Measurements from ENCODE around the gene SH3RF2. TPM values are rescaled to one million over a fixed set of nuclear protein-coding genes. Genes with fewer than 3 reads are reported as not detected.

Gene SH3RF2
- total RNA-seq, 2 experiments from 2014 or later: 0.38 to 0.48 TPM

GRCh38 chr5:146013761-146014160 lies 77.4 kb downstream of the SH3RF2 start:
- Mint-ChIP-seq H3K27ac (no peak overlapping the region), H3K4me3 (no peak overlapping the region), H3K9me3 (no peaks in the 10 kb centered on the region), H3K36me3 (ENCODE audit: low read depth) (no peaks in the 10 kb centered on the region), H3K4me1 (peaks cover 11% of the 10 kb centered on the region), H3K27me3 (peaks cover 8% of the 10 kb centered on the region)
- POLR2A ChIA-PET: no interaction called here
- CTCF ChIA-PET: no interaction called here
- DNase-seq: no peak

- ChIA-PET POLR2A (no interaction called here), CTCF (no interaction called here)
- H3K4me1 Mint-ChIP-seq: peaks cover 11% of the 10 kb centered on the region
- H3K4me3 Mint-ChIP-seq: no peak overlapping the region
- H3K27me3 Mint-ChIP-seq: peaks cover 9% of the 10 kb centered on the region
- no peak for DNase-seq
- no peaks in the 10 kb centered on the region for H3K36me3 Mint-ChIP-seq (ENCODE audit: low read depth)
- H3K9me3 Mint-ChIP-seq: no peaks in the 10 kb centered on the region
- no peak overlapping the region for H3K27ac Mint-ChIP-seq
These were observed 78.6 kb downstream of the SH3RF2 start for GRCh38 chr5:146015001-146015400.

DNA sequence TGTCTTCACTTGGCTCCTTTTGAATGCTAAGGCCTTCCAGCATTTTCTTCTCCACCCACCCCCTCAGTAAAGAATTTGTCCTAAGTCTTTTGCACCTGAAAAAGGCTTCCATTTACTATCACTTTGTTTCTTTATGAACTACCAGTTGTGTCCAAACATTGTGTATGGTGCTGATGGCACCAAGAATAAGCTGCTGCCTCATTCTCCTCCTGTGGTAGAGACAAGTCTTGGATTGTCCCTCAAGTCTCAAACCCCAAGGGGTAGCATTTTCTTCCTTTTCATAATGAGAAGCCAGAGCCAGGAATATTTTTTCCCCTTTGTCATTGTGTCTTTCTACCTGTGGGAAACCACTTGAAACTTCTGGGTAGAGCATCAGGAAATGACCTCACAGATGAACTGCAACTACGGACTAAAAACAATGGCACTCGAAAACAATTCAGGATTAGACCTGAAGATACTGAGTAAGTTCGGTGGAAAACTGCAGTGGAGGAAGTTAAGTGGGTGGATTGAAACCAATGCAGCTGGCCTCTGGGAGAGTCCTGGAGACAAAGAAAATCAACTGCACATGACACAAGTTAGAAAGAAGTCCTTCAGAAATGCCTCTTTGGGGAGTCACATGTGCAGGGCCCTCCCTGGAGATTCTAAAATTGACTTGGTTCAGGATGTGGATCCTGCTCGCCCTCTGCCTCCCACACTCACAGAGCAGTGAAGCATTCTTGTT lies 80.5 kb downstream of the SH3RF2 start:
- Mint-ChIP-seq H3K36me3 (ENCODE audit: low read depth) (no peaks in the 10 kb centered on the region), H3K4me1 (peaks cover 11% of the 10 kb centered on the region), H3K27me3 (peaks cover 10% of the 10 kb centered on the region), H3K9me3 (no peaks in the 10 kb centered on the region), H3K4me3 (no peak overlapping the region), H3K27ac (no peak overlapping the region)
- POLR2A ChIA-PET: no interaction called here
- CTCF ChIA-PET: no interaction called here
- no peak for DNase-seq

DNA sequence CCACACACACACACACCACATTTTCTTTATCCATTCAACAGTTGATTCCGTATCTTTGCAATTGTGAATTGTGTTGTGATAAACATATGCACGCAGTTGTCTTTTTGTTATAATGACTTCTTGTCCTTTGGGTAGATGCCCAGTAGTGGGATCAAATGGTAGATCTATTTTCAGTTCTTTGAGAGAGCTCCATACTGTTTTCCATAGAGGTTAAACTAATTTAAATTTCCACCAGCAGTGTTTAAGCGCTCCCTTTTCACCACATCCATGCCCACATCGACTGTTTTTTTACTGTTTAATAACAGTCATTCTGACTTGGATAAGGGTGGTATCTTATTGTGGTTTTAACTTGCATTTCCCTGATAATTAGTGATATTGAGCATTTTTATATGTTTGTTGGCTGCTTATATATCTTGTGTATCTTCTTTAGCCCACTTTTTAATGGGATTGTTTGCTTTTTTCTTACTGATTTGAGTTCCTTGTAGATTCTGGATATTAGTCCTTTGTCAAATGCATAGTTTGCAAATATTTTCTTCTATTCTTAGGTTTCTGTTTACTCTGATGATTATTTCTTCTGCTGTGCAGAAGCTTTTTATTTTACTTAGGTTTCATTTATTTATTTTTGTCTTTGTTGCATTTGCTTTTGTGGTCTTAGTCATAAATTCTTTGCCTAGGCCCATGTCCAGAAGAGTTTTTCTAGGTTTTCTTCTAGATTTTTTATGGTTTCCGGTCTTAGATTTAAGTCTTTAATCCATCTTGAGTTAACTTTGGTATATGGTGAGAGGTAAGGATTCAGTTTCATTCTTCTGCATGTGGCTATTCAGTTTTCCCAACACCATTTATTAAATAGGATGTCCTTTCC lies 82.4 kb downstream of the SH3RF2 start:
- Mint-ChIP-seq H3K36me3 (ENCODE audit: low read depth) (no peaks in the 10 kb centered on the region), H3K27me3 (peaks cover 12% of the 10 kb centered on the region), H3K4me1 (peaks cover 11% of the 10 kb centered on the region), H3K4me3 (no peak overlapping the region), H3K27ac (no peak overlapping the region), H3K9me3 (no peaks in the 10 kb centered on the region)
- no peak for DNase-seq
- ChIA-PET POLR2A (no interaction called here), CTCF (no interaction called here)

DNA sequence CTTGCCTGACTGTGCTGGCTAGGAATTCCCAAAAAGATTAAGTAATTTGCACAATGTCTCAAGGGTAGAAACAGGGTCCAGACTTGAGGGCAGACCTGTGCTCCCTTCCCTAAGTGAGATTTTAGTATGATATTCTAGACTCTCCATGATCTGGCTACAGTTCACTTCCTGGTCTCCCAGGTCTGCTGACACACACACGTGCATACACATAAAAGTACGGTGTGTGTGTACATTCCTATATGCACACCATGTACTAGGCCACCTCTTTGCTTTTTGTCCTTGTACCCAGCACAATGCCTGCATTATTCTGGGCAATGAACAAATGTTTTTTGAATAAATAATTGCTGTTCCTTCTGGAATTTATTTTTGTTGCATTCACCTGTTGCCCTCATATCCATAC lies 83.7 kb downstream of the SH3RF2 start:
- no peak overlapping the region for H3K27ac Mint-ChIP-seq
- no peaks in the 10 kb centered on the region for H3K9me3 Mint-ChIP-seq
- H3K4me3 Mint-ChIP-seq: no peak overlapping the region
- H3K36me3 Mint-ChIP-seq (ENCODE audit: low read depth): no peaks in the 10 kb centered on the region
- H3K27me3 Mint-ChIP-seq: peaks cover 15% of the 10 kb centered on the region
- CTCF ChIA-PET: no interaction called here
- POLR2A ChIA-PET: no interaction called here
- DNase-seq: no peak
- H3K4me1 Mint-ChIP-seq: peaks cover 11% of the 10 kb centered on the region

DNA sequence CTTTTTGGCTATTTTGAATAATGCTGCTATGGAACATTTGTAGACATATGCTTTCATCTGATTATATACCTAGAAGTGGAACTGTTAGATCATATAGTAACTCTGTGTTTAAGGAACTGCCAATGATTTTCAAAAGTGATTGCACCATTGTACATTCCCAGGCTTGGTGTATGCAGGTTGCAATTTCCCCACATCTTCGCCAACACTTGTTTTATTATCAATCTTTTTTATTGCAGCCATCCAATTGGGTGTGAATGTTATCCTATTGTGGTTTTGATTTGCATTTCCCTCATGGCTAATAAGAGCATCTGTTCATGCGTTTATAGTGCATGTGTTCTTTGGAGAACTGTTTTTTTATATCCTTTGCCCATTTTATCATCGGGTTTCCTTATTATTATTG lies 87.7 kb downstream of the SH3RF2 start:
- no peak overlapping the region for H3K27ac Mint-ChIP-seq
- H3K36me3 Mint-ChIP-seq (ENCODE audit: low read depth): no peaks in the 10 kb centered on the region
- no peaks in the 10 kb centered on the region for H3K9me3 Mint-ChIP-seq
- CTCF ChIA-PET: no interaction called here
- H3K27me3 Mint-ChIP-seq: peaks cover 16% of the 10 kb centered on the region
- no peaks in the 10 kb centered on the region for H3K4me1 Mint-ChIP-seq
- DNase-seq: no peak
- POLR2A ChIA-PET: no interaction called here
- H3K4me3 Mint-ChIP-seq: no peak overlapping the region

DNA sequence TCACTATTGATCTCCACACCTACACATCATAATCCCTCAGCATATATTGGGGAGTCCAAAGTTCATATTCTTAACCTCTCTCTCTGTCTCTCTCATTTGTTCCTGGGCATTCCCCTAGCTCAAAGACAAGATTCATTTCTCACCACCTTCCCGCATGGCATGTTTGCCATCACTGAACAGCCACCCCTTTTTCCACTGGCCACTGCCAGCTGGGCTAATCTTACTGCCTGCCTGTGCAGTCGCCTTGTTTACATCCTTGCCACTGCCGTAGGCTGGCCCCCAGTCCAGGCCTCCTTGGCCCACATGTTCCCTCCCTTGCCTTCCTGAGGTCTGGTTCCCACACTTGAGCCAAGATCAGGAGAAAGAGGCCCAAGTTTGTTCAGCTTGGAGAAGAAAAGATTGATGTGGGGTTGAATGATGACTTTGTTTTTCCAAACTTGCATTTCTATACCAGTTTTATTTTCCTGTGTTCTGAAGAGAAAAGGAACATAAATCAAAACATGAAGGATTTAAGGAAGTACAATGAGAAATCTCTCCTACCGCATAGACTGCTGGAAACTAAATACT lies 88.8 kb downstream of the SH3RF2 start:
- H3K27ac Mint-ChIP-seq: no peak overlapping the region
- no peak overlapping the region for H3K4me3 Mint-ChIP-seq
- peaks cover 13% of the 10 kb centered on the region for H3K27me3 Mint-ChIP-seq
- no peak for DNase-seq
- H3K9me3 Mint-ChIP-seq: no peaks in the 10 kb centered on the region
- no peaks in the 10 kb centered on the region for H3K36me3 Mint-ChIP-seq (ENCODE audit: low read depth)
- H3K4me1 Mint-ChIP-seq: no peaks in the 10 kb centered on the region
- CTCF ChIA-PET: interaction anchor here (0.6 kb wide), 1 partner anchor 50 kb away, joined by 3 read pairs; no protein-coding TSS in a partner anchor
- POLR2A ChIA-PET: no interaction called here

DNA sequence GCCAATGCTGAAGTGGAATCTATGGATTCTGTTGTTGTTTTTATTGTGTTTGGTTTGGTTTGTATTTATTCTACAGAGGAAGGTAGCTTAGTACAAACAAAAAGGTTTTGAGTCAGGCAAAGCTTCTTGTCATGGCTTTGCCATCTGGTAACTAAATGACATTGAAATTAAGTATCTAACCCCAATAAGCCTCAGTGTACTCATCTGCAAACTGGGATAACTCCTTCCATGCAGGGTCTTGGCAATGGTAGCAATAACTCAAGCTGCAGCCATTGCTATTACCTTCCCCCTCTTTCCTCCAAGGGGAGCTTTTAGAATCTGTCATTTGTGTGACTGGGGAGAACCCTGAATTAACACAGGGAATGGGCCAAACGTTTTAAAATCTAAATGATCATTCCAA lies 89.3 kb downstream of the SH3RF2 start:
- Mint-ChIP-seq H3K27ac (no peak overlapping the region), H3K27me3 (peaks cover 12% of the 10 kb centered on the region), H3K4me1 (no peaks in the 10 kb centered on the region), H3K9me3 (no peaks in the 10 kb centered on the region), H3K4me3 (no peak overlapping the region), H3K36me3 (ENCODE audit: low read depth) (no peaks in the 10 kb centered on the region)
- DNase-seq: no peak
- CTCF ChIA-PET: no interaction called here
- POLR2A ChIA-PET: no interaction called here

- no peaks in the 10 kb centered on the region for H3K9me3 Mint-ChIP-seq
- ChIA-PET POLR2A (no interaction called here), CTCF (no interaction called here)
- no peaks in the 10 kb centered on the region for H3K4me1 Mint-ChIP-seq
- no peak overlapping the region for H3K4me3 Mint-ChIP-seq
- DNase-seq: no peak
- H3K27ac Mint-ChIP-seq: no peak overlapping the region
- peaks cover 12% of the 10 kb centered on the region for H3K27me3 Mint-ChIP-seq
- no peaks in the 10 kb centered on the region for H3K36me3 Mint-ChIP-seq (ENCODE audit: low read depth)
These were observed 90.1 kb downstream of the SH3RF2 start for GRCh38 chr5:146026307-146027010.

DNA sequence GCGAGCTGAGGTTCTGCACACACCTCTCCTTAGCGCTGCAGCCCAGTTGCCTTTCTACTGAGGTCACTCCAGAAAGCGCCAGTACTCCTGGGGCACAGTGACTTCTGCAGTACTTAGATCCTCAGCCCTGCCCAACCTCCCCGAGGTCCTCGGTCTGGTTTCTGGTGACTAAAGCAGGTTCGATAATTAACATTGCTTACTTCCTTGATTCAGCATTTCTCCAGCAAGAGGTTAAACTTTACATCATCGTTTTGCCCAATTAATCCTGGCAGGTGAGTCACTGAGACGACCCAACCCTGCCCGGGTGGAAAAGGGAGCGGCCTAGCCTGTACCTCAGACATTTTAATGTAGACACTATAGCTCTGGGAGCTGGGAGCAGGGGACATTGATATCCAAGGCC lies 91.4 kb downstream of the SH3RF2 start:
- ChIA-PET CTCF (no interaction called here), POLR2A (no interaction called here)
- Mint-ChIP-seq H3K4me3 (no peak overlapping the region), H3K9me3 (no peaks in the 10 kb centered on the region), H3K4me1 (no peaks in the 10 kb centered on the region), H3K27ac (no peak overlapping the region), H3K36me3 (ENCODE audit: low read depth) (no peaks in the 10 kb centered on the region), H3K27me3 (peaks cover 12% of the 10 kb centered on the region)
- no peak for DNase-seq

DNA sequence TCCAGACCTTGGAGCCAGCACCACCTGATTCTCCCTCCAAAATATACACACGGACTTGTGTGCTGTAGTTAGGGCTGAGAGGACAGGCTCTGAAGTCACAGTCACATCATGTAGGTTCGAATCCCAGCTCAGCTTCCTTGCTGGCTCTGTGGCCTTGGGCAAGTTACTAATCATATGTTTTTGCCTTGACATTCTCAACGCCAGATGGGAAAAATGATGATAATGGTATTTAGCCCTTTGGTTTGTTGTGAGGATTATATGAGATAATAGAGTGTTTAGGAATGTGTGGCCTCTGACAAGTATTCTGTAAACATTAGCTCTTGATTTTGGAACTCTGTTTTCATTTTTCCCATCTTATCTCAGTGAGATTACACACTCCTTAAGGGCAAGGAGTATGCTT lies 96.5 kb downstream of the SH3RF2 start:
- ChIA-PET CTCF (interaction anchor here (0.8 kb wide), 1 partner anchor 8 kb away, joined by 3 read pairs; no protein-coding TSS in a partner anchor), POLR2A (no interaction called here)
- H3K27ac Mint-ChIP-seq: no peak overlapping the region
- H3K27me3 Mint-ChIP-seq: peaks cover 2% of the 10 kb centered on the region
- H3K4me3 Mint-ChIP-seq: no peak overlapping the region
- H3K36me3 Mint-ChIP-seq (ENCODE audit: low read depth): no peaks in the 10 kb centered on the region
- DNase-seq: no peak
- H3K9me3 Mint-ChIP-seq: no peaks in the 10 kb centered on the region
- H3K4me1 Mint-ChIP-seq: no peaks in the 10 kb centered on the region

- no peaks in the 10 kb centered on the region for H3K9me3 Mint-ChIP-seq
- H3K36me3 Mint-ChIP-seq (ENCODE audit: low read depth): no peaks in the 10 kb centered on the region
- no peak overlapping the region for H3K4me3 Mint-ChIP-seq
- CTCF ChIA-PET: no interaction called here
- H3K27ac Mint-ChIP-seq: no peak overlapping the region
- H3K27me3 Mint-ChIP-seq: peaks cover 6% of the 10 kb centered on the region
- POLR2A ChIA-PET: no interaction called here
- H3K4me1 Mint-ChIP-seq: no peaks in the 10 kb centered on the region
- no peak for DNase-seq
These were observed 97.7 kb downstream of the SH3RF2 start for GRCh38 chr5:146034127-146034526.

- Mint-ChIP-seq H3K27ac (no peak overlapping the region), H3K4me3 (no peak overlapping the region), H3K9me3 (no peaks in the 10 kb centered on the region), H3K4me1 (no peaks in the 10 kb centered on the region), H3K27me3 (peaks cover 6% of the 10 kb centered on the region), H3K36me3 (ENCODE audit: low read depth) (no peaks in the 10 kb centered on the region)
- ChIA-PET CTCF (no interaction called here), POLR2A (no interaction called here)
- no peak for DNase-seq
These were observed 98.2 kb downstream of the SH3RF2 start for GRCh38 chr5:146034605-146035004.

All from activated CD4-positive, alpha-beta memory T cell treated with anti-CD3 and anti-CD28 coated beads, Interleukin-2, amount 10 ng/mL, durations not matched to agents 7 days and 5 days (primary cell).